Measurements from ENCODE around the gene VAPB. TPM values are rescaled to one million over a fixed set of nuclear protein-coding genes. Genes with fewer than 3 reads are reported as not detected.

Gene VAPB
- total RNA-seq, 1 donor from 2014 or later = 72.4 TPM

- no peak for ATAC-seq
- intact Hi-C loops (cut with DNase I) = no loop called here
- no peak for DNase-seq (ENCODE audit: missing footprints)
Observed at GRCh38 chr20:58486207-58486606, 97.2 kb downstream of the VAPB start.

- ATAC-seq (no peak), DNase-seq (ENCODE audit: missing footprints) (no peak)
- intact Hi-C loops (cut with DNase I) = no loop called here
Observed at GRCh38 chr20:58492074-58492718, 103.2 kb downstream of the VAPB start.

- no peak for DNase-seq (ENCODE audit: missing footprints)
Observed at GRCh38 chr20:58492795-58493524, 103.9 kb downstream of the VAPB start.

GRCh38 chr20:58494923-58495622 lies 106.0 kb downstream of the VAPB start:
- no peak for DNase-seq (ENCODE audit: missing footprints)
- ATAC-seq = no peak
- intact Hi-C loops (cut with DNase I) = no loop called here

More at GRCh38 chr20:58492795-58493524, 103.9 kb downstream of the VAPB start:
- intact Hi-C loops (cut with DNase I) = no loop called here
- no peak for ATAC-seq

- ATAC-seq = no peak
- intact Hi-C loops (cut with DNase I) = no loop called here
- DNase-seq (ENCODE audit: missing footprints) = no peak
Observed at GRCh38 chr20:58495623-58496428, 106.8 kb downstream of the VAPB start.

- ATAC-seq = no peak
- no peak for DNase-seq (ENCODE audit: missing footprints)
- intact Hi-C loops (cut with DNase I) = no loop called here
Observed at GRCh38 chr20:58496429-58496769, 107.4 kb downstream of the VAPB start.

GRCh38 chr20:58497076-58497641 lies 108.1 kb downstream of the VAPB start:
- ATAC-seq (no peak), DNase-seq (ENCODE audit: missing footprints) (no peak)
- intact Hi-C loops (cut with DNase I) = no loop called here

- ATAC-seq (no peak), DNase-seq (ENCODE audit: missing footprints) (no peak)
- intact Hi-C loops (cut with DNase I) = no loop called here
Observed at GRCh38 chr20:58497724-58498469, 108.9 kb downstream of the VAPB start.

GRCh38 chr20:58498470-58499068 lies 109.5 kb downstream of the VAPB start:
- ATAC-seq (no peak), DNase-seq (ENCODE audit: missing footprints) (no peak)
- intact Hi-C loops (cut with DNase I) = no loop called here

- intact Hi-C loops (cut with DNase I) = no loop called here
- DNase-seq (ENCODE audit: missing footprints) (no peak), ATAC-seq (no peak)
Observed at GRCh38 chr20:58500256-58500655, 111.2 kb downstream of the VAPB start.

Other genes with a start within 250 kb of the VAPB start
- gene ANKRD60, start 160.6 kb upstream of the VAPB start, total RNA-seq = not detected
- 8.3 TPM for gene RAB22A, start 79.5 kb upstream of the VAPB start, total RNA-seq
- 0.32 TPM for gene APCDD1L, start 126.2 kb downstream of the VAPB start, total RNA-seq

Data from Right ventricle myocardium inferior (tissue), 1 donor.